Upper lobe of right lung (tissue), 1 donor: ENCODE results near the gene RLF. TPM values are rescaled to one million over a fixed set of nuclear protein-coding genes. Genes with fewer than 3 reads are reported as not detected.
"Not testable (repeated sequence)": the region's sequence is repeated elsewhere in the genome, so short reads cannot be mapped to it uniquely, and the experiment has no call there.

Experiments used
- ATAC-seq: fragments of 200-7000 bp; cut with Tn5 transposase; one replicate; pipeline ENCODE4 v1.9.1; 2020; ENCODE audit warnings: mild to moderate bottlenecking, moderate library complexity
- DNase-seq: peaks from one replicate; pipeline ENCODE4 v3.0.0-alpha.2; 2020
- H3K27ac ChIP-seq: fragments of 200-600 bp; one replicate; pipeline ENCODE4 v1.8.0; 2022
- H3K27me3 ChIP-seq: fragments of 200-600 bp; one replicate; pipeline ENCODE4 v1.8.0; 2022; ENCODE audit warnings: mild to moderate bottlenecking
- H3K36me3 ChIP-seq: fragments of 200-600 bp; one replicate; pipeline ENCODE4 v1.8.0; 2022
- H3K4me1 ChIP-seq: fragments of 200-600 bp; one replicate; pipeline ENCODE4 v1.8.0; 2022
- H3K4me3 ChIP-seq: fragments of 200-600 bp; one replicate; pipeline ENCODE4 v1.8.0; 2022; ENCODE audit warnings: mild to moderate bottlenecking
- H3K9me3 ChIP-seq: fragments of 200-600 bp; one replicate; pipeline ENCODE4 v1.8.0; 2022
- intact Hi-C: fragments of 100-400 bp; cut with DNase I; formaldehyde crosslinking; loops from one replicate; pipeline ENCODE4 v1.11.0; 2022
- total RNA-seq: library from RNA; stranded (reverse); fragmentation: NEBNext Ultra II Directional; extraction: Animal tissue kit (Norgen Biotek cat#: 25700); gene quantifications from one replicate; pipeline ENCODE4 v1.2.1, GENCODE V29; 2021
- TF ChIP-seq, protein P1 (sequence below): fragments of 200-600 bp; IDR thresholded peaks from one replicate; pipeline ENCODE4 v1.8.0; 2022; ENCODE audit warnings: antibody characterized with exemption
- donor health status: DM: no; HTN: yes; CAD: no; lungs with severe emphysema.

Gene RLF
- total RNA-seq, 1 donor from 2014 or later: 13.4 TPM

DNA sequence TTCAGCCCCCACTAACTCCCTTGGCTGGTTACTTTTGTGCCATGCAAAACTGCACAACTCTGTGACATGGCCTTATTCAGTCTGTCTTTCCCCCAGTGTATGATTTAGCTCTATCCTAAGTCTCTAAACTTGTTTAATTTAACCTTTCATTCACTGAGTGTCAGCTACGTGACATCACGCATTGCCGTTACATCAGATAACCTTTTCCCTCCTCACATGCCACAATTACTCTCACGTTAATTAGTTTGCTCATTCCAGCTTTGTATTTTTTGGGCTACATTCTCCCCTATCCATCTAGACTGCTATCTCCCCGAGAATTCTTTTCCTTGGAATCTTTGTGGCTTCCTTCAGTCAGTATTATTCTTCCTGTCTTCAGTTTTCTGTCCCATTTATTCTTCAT lies 57.1 kb downstream of the RLF start:
- TF ChIP-seq, protein P1, sequence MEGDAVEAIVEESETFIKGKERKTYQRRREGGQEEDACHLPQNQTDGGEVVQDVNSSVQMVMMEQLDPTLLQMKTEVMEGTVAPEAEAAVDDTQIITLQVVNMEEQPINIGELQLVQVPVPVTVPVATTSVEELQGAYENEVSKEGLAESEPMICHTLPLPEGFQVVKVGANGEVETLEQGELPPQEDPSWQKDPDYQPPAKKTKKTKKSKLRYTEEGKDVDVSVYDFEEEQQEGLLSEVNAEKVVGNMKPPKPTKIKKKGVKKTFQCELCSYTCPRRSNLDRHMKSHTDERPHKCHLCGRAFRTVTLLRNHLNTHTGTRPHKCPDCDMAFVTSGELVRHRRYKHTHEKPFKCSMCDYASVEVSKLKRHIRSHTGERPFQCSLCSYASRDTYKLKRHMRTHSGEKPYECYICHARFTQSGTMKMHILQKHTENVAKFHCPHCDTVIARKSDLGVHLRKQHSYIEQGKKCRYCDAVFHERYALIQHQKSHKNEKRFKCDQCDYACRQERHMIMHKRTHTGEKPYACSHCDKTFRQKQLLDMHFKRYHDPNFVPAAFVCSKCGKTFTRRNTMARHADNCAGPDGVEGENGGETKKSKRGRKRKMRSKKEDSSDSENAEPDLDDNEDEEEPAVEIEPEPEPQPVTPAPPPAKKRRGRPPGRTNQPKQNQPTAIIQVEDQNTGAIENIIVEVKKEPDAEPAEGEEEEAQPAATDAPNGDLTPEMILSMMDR: no peak
- no peak for ATAC-seq
- no peaks in the 10 kb centered on the region for H3K27me3 ChIP-seq
- DNase-seq: no peak
- intact Hi-C loops: no loop called here
- H3K4me3 ChIP-seq: no peak overlapping the region
- H3K9me3 ChIP-seq: no peaks in the 10 kb centered on the region
- no peaks in the 10 kb centered on the region for H3K4me1 ChIP-seq
- peaks cover 34% of the 10 kb centered on the region for H3K36me3 ChIP-seq
- no peak overlapping the region for H3K27ac ChIP-seq

DNA sequence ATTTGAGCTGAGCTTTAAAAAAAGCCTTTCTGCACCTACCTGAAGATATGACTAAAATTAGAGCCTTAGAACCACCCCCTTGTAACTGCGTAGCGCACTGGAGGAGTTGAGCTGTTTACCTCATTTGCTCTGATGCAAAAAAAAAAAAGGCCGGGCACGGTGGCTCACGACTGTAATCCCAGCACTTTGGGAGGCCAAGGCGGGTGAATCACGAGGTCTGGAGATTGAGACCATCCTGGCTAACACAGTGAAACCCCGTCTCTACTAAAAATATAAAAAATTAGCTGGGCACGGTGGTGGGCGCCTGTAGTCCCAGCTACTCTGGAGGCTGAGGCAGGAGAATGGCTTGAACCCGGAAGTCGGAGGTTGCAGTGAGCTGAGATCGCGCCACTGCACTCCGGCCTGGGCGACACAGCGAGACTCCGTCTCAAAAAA lies 60.3 kb downstream of the RLF start:
- DNase-seq, intact Hi-C loops, H3K4me1 ChIP-seq, H3K27ac ChIP-seq, H3K9me3 ChIP-seq, ATAC-seq, H3K4me3 ChIP-seq, H3K27me3 ChIP-seq: not testable (repeated sequence)
- H3K36me3 ChIP-seq: peaks cover 37% of the 10 kb centered on the region

DNA sequence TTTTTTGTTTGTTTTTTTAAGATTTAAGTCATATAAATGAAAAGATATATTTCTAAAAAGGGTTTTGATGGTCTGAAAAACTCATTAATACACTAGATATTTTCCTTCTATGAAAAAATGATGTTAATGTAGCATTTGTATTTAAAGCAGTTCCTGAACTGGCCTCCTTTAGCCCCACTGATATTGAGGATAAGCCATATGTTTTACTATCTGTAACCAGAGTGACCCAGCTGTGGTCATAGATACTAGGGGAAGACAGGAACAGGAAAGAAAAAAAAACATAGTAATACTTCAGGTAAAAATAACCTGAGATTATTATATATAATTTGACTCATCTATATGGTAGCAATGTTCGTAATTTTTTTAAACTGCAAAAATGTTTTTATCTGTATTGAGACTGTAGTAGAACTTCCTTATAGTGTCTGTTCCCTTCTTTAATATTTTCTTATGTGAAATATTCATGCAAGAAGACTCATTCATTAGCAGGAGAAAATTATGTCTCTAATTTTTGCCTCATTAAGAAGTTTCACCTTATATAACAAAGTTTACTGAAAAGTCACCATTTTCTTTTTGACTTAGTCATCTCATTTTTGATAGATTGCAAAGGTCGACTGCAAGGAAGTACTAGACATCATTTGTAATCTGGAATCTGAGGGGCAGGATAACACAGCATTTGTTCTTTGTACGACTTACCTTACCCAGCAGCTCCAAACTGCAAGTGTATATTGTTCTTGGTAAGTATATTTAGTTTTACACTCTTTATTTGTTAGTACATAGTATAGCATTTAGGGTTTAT lies 61.0 kb downstream of the RLF start:
- no peak for DNase-seq
- H3K9me3 ChIP-seq: no peaks in the 10 kb centered on the region
- TF ChIP-seq, protein P1: no peak
- peaks cover 33% of the 10 kb centered on the region for H3K36me3 ChIP-seq
- intact Hi-C loops: no loop called here
- H3K27ac ChIP-seq: no peak overlapping the region
- no peak overlapping the region for H3K4me3 ChIP-seq
- H3K27me3 ChIP-seq: no peaks in the 10 kb centered on the region
- no peak for ATAC-seq
- H3K4me1 ChIP-seq: no peaks in the 10 kb centered on the region

DNA sequence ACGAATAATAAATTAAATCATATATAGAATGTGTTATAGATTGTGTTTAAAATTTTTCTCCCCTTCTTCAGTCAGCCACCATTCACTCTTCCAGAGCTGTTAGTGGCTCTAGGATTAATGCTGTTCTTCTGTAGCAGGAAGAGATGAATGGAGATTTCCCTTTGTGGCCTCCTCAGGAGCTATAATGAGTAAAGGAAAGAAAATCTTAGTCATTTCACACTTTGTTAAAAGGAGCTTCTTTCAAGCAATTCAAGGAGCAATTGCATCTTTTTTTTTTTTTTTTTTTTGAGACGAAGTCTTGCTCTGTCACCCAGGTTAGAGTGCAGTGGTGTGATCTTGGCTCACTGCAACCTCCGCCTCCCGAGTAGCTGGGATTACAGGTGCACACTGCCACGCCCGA lies 62.9 kb downstream of the RLF start:
- Histone ChIP-seq H3K4me3 (no peak overlapping the region), H3K9me3 (no peaks in the 10 kb centered on the region), H3K27ac (no peak overlapping the region), H3K27me3 (no peaks in the 10 kb centered on the region), H3K36me3 (peaks cover 31% of the 10 kb centered on the region), H3K4me1 (no peaks in the 10 kb centered on the region)
- ATAC-seq (no peak), DNase-seq (no peak)
- TF ChIP-seq, protein P1: no peak
- intact Hi-C loops: no loop called here

DNA sequence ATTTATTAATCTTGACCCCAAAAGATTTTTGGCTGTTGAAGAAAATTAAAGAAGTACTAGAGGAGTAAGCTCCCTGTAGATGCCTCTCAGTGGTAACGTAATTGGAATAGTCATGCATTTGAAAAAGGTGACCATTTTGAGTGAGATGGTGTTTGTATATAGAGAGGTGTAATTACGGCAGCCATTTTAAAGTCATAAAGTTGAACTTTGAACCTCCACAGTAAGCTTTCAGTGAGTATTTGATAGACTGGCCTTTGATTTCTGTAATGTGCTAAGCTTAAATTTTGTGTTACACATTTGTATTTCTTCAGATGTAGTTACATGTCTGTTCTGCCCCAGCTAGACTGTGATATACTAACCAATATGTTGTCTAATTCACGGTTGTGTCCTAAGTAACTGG lies 65.0 kb downstream of the RLF start:
- ATAC-seq (no peak), DNase-seq (no peak)

DNA sequence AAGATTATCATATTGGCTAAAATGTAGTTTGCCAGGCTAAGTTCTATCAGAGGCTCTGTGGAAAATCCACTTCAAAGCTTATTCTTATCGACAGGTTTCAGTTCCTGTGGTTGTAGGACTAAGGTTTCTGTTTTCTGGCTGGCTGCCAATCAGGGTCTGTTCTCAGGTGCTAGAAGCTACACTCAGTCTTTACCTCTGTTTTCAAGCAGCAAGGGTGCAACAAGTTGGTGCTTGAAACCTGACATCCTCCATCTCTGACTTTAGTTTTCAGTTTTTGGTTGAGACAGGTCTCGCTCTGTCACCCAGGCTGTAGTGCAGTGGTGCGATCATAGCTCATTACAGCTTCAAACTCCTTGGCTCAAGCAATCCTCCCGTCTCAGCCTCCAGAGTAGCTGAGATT lies 71.3 kb downstream of the RLF start:
- H3K36me3 ChIP-seq: peaks cover 72% of the 10 kb centered on the region
- ATAC-seq: no peak
- no peaks in the 10 kb centered on the region for H3K9me3 ChIP-seq
- H3K27me3 ChIP-seq: no peaks in the 10 kb centered on the region
- H3K4me1 ChIP-seq: no peaks in the 10 kb centered on the region
- no peak overlapping the region for H3K27ac ChIP-seq
- no peak overlapping the region for H3K4me3 ChIP-seq
- TF ChIP-seq, protein P1: no peak
- intact Hi-C loops: no loop called here
- no peak for DNase-seq

More for the DNA sequence above, 65.0 kb downstream of the RLF start:
- Histone ChIP-seq H3K9me3 (no peaks in the 10 kb centered on the region), H3K4me3 (no peak overlapping the region), H3K27me3 (no peaks in the 10 kb centered on the region), H3K27ac (no peak overlapping the region), H3K36me3 (peaks cover 42% of the 10 kb centered on the region), H3K4me1 (no peaks in the 10 kb centered on the region)
- TF ChIP-seq, protein P1: no peak
- intact Hi-C loops: no loop called here
